GM18511 (cell line): Measurements from ENCODE around the gene PRAC2.

Source experiments
- ATAC-seq: cut with Tn5 transposase; IDR thresholded peaks from one replicate; pipeline ENCODE4 v1.9.1; 2021; ENCODE audit warnings: mild to moderate bottlenecking, moderate library complexity; ENCODE audit not compliant: unreplicated experiment

Gene PRAC2

DNA sequence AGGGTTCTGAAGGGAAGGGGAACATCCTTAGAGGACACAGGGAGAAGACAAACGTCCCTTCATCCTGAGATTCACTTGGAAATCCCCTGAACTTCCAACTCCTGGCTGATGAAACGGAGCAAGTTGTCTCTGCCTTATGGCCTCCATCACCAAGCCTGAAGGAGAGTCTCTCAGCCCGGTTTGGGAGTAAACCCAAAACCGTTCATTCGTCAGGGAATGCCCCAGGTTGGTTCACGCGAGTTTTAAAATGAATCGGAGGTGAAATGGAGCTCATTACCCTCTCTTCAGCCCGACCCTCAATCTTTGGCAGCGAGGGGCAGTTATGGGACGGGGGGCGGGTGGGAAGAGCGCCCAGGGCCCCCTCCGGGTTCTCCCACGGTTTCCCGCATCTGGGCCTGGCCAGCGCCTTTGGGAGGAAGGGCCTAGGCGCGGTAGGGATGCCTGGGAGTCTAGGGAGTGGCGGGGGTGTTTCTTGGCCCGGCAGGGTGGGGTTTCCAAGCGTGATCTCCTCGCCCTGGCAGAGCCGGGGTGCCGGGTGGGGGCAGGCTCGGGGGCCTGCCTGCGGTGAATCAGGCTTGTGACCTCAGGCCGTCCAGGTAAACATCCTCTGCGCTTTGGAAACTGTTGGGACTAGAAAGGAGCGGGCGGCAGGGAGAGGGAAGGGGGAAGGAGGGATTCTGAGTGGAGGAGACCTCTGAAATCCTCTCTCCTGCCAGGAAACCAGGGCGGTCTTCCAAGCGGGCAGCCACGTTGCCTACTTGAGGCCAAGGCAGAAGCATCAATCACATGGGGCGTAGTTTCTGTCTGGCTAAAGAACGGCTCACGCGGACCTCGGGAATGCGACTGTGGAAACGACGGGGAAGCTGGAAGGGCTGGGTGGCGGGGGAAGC is 29.7 kb downstream of the PRAC2 start:
- ATAC-seq, result no peak

DNA sequence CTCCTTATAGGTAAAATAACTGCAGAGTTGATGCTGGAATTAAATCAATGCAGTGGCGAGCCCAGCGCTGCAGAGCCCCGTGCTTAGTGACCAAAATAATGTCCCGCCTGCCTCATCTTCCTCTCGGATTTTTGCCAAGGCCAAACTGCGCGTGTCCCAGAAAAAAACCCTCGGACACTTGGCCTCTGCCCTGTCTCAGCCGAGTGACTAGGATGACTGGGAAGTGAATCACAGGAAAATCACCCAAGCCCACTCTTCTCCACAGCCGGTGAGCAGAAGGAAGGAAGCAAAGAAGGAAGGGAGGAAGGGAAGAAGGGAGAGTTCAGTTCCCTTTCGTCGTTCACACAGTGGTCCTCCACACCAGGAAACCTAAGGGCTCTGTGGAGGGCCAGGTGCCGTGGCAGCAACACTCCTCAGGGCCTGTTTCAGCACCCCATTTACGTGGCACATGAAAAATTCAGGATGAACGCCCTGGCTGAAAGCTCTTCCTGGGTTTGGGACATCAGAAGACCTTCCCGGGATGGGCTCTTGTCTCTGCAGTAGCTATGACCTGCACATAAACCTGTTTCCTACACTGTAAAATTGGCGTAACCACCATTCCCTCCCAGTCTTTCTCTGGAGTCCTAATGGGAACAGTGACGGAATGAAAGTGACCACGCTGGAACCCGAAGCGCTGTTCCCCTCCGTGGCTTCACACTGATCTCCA is 31.0 kb downstream of the PRAC2 start:
- no peak for ATAC-seq

DNA sequence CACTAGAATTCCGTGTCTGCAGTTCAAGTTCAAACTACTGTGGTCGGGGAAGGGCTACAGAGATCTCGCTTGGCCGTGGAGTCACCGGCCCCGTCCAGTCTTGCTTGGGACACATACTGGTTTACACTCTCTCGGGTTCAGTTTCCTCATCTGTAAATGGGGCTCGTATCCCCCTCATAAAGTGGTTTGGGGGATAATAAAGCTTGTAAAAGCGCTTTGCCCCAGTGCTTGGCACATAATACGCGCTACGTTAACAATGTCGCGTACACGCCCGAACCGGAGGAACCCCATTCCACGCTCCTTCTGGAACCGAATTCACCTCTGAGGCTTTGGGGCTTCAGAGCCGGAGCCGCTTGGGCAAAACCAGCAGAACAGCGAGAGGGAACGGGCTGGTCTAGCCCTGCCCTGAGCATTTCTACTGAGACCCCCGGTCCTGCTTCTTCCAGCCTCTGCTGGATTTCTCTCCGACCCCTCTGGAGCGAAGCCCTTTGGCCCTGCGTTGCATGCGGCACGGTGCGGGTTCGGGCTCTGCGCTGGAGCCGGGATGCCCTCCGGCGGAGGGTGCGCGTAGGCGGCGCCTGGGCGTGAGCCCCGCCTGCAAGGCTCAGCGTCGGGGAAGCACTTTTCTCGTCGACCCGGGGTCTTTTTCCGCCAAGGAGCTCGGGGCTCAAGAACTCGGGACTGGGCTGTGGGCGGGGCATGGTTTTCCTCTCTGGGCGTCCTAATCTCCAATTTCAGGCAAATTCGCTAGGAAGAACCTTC is 31.7 kb downstream of the PRAC2 start:
- ATAC-seq, result no peak

DNA sequence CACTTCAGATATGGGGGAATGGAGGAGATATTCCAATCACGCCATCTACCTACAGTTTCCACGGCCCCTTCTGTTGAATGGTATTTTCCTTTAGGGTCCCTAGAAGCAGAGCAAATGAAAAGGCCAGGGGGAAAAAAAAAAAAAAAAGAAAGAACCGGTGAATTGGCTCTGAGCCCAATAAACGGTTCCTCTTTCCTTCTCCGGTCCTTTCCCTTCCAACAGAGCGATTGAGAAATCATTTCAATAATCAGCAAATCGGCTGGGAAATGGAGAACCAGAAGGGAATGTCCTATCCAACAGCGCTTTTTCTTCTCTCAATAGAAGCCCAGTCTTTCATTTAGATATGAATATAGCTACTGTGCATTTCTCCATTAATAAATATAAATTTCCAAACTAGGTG is 32.4 kb downstream of the PRAC2 start:
- ATAC-seq, result no peak

DNA sequence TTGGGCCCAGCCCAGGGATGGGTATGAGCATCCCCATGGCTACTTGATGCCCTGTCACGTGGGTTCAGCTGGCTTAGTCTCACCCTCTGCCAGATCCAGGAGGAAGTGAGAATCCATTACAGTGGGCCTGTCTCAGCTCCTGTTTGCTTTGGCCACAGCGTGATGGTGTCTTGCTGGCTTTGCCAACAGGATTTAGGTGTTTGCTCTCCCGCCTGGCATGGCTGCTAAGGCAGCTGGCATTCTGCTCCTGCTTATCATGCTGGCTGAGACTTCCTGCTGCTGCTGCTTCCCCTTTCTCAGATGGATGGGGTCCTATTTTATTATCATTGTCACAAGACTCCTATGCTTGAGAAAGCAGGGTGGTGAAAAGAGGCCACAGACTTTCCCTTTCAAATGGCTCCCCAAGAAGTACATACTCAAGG is 33.9 kb downstream of the PRAC2 start:
- no peak for ATAC-seq

DNA sequence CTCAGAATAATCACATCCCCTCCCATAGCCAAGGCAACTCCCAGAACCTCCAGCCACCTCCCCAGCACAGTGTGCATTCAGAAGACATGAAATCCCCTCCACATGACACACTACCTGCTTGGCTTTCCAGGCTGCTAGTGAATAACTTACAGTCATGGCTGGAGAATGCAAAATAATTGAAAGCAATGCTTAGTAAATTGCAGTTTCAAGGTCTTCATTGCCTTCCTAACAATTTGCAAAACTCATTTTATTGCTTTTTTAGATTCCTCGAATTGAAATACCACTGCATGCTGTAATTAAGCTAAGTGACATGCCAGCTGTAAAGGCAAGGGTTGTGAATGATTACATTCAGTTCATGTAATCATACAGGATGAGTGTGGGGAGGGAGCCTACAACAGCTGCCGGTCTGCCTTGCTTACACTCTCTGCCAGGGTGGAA is 34.6 kb downstream of the PRAC2 start:
- no peak for ATAC-seq

DNA sequence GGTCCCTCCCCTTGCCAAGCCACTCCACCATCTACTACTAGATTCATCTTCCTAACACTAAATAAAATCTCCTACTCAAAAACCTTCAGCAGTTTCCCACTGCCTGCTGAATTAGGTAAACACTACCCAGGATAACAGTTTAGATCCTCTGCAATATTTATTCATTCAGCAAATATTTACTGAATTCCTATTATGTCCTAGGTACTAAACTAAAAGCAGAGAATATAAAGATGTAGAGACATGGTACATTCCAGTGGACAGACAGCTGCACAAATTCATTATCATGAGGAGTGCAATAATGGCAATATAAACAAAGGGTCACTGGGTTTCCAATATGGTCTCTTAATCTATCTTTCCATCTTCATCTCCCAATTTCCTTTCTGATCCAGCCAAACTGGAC is 36.3 kb downstream of the PRAC2 start:
- ATAC-seq, result no peak

DNA sequence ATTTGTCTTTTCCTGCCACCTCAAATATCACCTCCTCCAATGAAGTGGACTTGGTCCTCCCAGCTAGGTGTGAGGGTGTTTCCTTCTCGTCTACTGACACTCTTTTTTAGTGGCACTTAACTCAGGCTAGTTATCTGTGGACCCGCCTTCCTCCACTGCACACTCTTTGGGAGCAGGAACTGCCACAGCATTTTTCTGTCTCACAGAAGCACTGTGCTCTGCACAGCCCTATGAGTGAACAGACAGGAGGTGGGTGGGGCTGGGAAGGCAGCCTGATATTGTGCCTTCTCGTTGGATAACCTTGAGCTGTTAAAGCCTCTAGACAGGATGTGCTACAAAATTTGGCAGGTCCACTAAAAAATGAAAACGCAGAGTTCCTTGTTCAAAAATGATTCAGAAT is 37.4 kb downstream of the PRAC2 start:
- no peak for ATAC-seq

DNA sequence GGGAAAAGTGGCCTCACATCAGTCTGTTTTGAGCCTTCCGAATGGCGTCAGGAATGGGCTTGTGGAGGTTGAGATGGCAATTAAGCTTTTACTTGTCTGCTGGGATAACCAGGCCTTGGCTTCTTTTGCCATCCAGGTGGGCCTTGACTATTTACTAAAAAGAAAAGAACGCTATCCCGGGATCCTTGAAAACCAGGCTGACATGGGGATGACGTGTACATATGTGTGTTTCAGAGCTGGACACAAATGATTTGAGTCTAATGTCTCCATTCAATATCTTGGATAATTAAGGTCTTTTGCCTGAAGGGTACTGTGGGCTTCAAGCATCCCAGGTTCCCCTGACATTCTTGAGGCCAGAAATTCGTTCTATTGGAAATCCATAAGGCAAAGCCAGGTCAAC is 38.1 kb downstream of the PRAC2 start:
- no peak for ATAC-seq

DNA sequence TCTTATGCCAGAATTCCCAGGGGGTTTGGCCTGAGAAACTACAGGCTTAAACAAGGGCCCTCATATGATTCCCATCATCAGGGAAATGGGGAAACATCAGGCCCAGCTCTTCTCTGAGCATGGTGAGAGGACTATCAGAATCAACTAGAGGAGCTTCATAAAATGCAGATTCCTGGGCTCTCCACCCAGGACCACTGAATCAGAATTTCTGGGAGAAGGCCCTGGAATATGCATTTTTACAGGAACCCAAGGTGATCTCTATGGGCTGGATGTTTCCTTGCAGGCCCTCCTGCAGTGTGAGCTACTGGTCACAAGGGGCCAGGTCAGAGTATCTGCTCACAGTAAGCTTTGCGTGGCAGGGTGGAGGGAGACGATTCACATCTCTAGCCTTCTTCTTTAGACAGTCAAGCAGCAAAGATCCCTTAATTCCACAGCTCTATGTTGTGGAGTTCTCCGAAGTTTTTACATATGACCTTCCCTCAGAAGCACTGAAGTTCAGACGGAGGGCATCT is 44.3 kb downstream of the PRAC2 start:
- no peak for ATAC-seq

DNA sequence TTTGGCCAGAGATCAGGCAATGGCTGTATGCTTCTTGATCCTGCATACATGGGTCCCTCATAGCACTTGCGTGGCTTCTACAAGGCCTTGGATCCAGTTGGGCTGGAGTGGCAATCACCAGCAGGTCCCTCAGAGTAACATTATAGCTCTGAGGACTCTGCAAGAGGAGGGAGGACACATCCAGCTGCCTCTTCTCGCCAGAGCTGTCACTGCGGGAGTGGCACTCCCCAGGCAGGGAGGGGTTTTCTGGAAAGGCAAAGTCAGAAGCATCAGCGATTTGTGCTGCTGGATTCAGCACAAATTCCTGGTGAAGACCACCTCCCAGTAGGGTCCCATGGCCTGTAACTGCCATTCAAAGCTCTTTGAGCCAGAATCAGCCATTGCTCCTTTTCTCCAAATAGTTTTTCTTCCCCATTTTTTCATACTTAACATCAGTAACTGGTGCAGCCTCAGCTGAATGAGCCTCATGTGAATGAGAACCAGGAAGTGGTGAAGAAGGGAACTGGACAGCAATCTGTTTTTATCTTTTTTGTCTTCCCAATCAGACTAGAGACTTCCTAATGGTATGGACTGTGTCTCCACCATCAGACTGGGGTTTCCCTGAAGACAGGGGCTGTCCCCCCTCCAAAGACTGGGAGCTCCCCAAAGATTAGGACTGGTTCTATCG is 46.2 kb downstream of the PRAC2 start:
- no peak for ATAC-seq

DNA sequence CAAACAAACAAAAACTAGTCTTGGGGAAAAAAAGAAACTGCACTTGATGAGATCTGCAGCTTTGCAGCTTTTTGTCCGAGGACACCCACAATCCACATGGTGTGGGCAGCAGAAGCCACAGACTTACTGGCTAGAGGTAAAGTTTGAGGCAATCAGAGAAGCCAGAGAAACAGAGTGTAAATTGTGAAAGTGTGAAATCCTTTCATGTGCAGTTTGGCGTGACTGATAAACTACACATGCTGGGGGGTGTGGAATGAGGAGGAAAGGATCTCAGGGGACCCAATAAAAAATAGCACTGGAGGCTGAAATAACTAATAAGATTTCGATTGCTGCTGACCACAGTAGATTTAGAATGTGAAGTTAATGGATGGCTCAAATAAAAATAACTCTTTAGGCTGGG is 48.0 kb downstream of the PRAC2 start:
- no peak for ATAC-seq

DNA sequence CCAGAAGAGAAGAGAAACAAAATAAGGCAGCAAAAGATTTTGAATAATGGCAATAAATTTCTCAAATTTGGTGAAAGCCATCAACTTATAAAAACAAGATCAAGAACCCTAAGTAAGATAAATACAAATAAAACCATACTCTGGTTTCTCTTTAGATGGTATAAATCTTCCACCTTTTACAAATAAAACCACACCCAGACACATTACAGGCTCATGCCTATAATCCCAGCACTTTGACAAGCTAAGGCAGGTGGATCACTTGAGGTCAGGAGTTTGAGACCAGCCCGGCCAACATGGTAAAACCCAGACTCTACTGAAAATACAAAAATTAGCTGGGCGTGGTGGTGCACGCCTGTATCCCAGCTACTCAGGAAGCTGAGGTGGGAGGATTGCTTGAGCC is 50.3 kb downstream of the PRAC2 start:
- no peak for ATAC-seq
